Activated naive CD4-positive, alpha-beta T cell treated with Interleukin-2 at 50 U/mL for 16 hours (primary cell): ENCODE measurements around the gene GLCCI1.
"Not testable (repeated sequence)": the region's sequence is repeated elsewhere in the genome, so short reads cannot be mapped to it uniquely, and the experiment has no call there.

Experiments used
- DNase-seq: peaks from one replicate; pipeline ENCODE4 v3.0.0-alpha.2; 2020

Gene GLCCI1

DNA sequence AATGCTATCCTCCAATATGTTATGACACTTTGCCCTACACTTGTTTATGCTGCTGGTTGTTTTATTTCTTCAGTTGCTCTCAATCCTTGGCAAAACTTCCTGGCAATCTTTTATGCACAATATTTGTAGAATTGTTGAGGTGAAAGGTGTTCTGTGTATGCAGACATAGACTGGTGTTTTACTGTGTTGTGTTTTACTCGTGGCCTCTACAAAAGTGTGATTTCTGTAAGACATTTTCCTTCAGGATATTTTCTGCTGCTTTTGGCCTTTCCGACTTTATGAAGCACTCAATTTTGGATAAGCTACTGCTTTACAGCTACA, 21.8 kb downstream of the GLCCI1 start:
- no peak for DNase-seq

- no peak for DNase-seq
Observed at GRCh38 chr7:7992506-7992905, 23.9 kb downstream of the GLCCI1 start.

DNA sequence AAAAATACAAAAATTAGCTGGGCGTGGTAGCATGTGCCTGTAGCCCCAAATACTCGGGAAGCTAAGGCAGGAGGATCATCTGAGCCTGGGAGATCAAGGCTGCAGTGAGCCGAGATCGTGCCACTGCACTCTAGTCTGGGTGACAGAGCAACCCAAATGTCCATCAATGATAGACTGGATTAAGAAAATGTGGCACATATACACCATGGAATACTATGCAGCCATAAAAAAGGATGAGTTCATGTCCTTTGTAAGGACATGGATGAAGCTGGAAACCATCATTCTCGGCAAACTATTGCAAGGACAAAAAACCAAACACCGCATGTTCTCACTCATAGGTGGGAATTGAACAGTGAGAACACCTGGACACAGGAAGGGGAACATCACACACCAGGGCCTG, 26.8 kb downstream of the GLCCI1 start:
- not testable (repeated sequence) for DNase-seq

- no peak for DNase-seq
Observed at GRCh38 chr7:7996568-7996967, 28.0 kb downstream of the GLCCI1 start.

GRCh38 chr7:8000315-8000941, 31.8 kb downstream of the GLCCI1 start:
- no peak for DNase-seq

- no peak for DNase-seq
Observed at GRCh38 chr7:8003077-8003476, 34.5 kb downstream of the GLCCI1 start.

- DNase-seq, result no peak
Observed at GRCh38 chr7:8005279-8005678, 36.7 kb downstream of the GLCCI1 start.

DNA sequence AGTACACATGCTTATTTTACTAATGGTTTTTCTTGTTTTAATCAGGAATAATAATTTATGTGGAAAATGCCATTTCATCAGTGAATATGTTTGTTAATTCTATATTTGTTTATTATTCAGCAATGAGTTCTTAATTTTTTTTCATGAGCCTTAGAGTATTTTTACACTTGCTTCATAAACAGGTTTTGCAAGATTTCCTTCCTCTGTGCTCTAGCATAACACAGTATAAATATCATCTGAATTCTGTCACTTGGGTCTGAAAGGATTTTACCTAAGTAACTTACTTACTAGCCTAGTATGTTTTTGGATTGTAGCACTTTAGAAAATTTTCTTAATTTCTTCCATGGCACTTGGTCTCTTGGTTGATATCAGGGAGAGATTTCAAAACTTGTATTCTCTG, 45.8 kb downstream of the GLCCI1 start:
- DNase-seq, result no peak

DNA sequence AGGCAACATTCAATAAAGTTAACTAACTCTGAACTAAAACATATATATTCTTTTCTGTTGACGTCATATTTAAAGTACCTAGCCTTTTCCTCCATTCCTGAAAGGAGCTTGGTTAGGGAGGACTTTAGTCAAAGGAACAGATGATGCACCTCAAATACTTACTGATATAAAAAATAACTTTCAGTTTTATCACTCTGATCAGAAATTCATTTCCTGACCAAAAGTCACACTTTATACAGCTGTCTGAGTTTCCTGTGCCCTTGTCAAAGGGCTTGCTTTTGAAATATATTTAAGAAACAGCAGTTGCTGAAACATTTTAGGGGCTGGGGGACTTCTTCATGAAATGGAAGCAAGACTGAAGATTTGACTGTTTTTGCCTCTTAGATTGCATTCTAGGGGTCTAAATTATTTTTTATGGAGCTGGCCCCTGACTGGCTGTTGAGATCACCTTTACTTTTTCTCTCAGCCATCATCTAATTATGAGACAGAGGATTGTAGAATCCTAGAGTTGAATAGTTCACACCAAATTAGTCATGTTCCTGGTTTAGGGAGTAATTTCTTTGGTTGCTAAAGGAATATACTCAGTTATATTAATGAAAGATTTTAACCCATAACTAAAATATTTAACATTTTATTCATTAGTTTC, 46.6 kb downstream of the GLCCI1 start:
- DNase-seq, result no peak

DNA sequence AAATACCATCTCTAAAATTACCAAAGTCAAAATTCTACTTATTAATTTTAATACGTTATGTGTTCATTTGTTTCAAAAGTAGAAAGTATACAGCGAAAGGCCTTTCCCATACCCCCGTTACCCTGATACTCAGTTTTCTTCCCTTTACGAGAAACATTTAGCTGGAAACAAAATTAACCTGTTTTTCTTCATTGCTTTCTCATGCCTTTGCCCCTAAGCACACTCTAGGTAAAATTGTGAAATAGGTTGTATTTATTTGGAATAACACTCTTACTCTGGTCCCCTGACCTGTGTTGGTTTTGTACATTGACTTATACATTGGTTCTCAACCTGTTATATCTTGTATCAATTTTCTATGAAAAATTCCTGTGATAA, 47.1 kb downstream of the GLCCI1 start:
- no peak for DNase-seq

DNA sequence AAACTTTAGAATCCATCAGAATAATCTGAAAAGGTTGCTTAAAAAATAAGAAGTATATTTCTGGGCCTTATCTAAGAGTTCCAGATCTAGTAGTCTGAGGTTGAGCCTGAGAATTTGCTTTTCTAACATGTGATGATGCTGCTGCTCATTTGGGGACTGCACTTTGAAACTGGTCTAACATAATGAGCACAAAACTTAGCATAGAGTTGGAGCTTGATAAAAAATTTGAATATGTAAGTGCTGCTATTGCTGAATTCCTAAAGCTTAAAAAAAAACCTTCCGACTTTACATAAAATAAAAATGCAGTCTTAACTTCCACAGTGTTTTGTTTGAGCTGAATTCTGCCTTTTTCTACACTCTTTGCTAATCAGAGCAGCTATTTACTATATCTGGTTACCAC, 48.8 kb downstream of the GLCCI1 start:
- no peak for DNase-seq

DNA sequence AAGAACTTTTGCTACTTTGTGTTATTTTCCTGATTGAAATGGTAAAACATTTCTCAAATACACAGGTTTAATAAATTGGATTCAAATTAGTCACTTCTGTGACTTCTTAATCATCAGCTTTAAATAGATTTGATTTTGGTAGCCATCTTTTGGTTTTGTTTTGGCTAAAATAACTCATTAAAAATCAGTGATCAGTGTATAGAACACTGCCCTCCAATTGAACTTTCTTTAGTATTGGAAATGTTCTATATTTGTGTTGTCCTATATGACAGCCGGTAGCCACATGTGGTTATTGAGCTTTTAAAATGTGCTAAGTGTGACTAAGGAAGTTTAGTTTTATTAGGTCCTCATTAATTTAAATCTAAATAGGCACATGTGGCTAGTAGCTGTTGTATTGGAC, 50.4 kb downstream of the GLCCI1 start:
- DNase-seq, result no peak

- no peak for DNase-seq
Observed at GRCh38 chr7:8022628-8023027, 54.0 kb downstream of the GLCCI1 start.

- DNase-seq, result no peak
Observed at GRCh38 chr7:8035192-8035591, 66.6 kb downstream of the GLCCI1 start.

- DNase-seq, result no peak
Observed at GRCh38 chr7:8035647-8036518, 67.3 kb downstream of the GLCCI1 start.

DNA sequence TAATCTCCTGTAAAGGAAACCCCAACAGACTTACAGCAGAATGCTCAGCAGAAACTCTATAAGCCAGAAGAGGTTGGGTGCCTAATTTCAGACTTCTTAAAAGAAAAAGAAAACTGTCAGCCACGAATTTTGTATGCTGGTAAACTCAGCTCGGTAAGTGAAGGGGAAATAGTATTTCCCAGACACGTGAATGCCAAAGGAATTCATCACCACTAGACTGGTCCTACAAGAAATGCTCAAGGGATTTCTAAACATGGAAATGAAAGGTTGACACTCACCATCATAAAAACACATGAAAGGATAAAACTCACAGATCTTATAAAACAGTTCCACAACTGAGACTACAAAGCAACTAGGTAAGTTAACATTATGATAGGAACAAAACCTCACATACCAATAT, 68.6 kb downstream of the GLCCI1 start:
- DNase-seq, result no peak

GRCh38 chr7:8040768-8041369, 72.3 kb downstream of the GLCCI1 start:
- DNase-seq, result no peak

DNA sequence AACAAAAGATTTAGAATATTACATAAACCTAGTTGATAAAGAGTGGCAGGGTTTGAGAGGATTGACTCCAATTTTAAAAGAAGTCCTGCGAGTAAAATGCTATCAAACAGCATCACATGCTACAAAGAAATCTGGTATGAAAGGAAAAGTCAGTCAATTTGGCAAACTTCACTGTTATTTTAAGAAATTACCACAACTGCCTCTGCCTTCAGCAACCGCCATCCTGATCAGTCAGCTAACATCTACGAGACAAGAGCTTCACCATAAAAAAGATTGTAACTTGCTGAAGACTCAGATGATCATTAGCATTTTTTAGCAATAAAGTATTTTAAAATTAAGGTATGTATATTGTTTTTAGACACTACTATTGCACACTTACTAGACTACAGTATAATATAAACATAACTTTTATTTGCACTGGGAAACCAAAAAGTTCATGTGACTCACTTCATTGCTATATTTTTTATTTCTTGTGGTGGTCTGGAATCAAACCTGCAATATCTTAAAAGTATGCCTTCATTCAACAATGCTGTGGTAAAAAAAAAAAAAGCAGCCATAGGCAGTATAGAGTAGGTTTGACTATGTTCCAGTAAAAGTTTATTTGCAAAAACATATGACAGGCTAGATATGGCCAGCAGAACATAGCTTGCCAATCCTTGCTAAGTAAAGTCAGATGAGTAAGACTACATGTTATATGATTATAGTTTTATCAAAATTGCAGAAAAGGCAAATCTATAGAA, 74.4 kb downstream of the GLCCI1 start:
- no peak for DNase-seq

DNA sequence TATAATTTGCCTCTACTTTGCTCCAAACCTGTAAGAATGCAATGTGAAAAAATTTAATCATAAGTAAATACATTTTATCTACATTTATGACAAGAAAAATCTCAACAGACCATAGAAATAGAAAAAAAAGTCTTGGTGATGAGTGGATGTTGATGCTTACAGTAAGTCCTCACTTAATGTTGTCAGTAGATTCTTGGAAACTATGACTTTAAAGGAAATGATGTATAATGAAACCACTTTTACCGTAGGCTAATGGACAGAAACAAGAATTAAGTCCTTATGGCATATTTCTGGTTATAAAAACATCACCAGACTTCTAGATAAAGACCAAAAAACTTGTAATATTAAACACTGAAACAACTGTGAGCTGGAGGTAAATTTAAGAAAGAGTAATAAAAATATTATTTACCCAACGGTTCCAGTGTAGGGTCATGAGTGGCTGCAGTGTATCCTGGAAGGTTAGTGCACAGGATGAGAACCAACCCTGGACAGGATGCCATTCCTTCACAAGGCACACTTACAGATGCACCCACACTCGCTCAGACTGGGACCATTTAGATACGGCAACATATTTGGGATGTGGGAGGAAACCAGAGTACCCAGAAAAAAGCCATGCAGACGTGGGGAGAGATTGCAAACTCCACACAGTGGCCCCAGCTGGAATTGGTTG, 76.3 kb downstream of the GLCCI1 start:
- DNase-seq, result no peak

DNA sequence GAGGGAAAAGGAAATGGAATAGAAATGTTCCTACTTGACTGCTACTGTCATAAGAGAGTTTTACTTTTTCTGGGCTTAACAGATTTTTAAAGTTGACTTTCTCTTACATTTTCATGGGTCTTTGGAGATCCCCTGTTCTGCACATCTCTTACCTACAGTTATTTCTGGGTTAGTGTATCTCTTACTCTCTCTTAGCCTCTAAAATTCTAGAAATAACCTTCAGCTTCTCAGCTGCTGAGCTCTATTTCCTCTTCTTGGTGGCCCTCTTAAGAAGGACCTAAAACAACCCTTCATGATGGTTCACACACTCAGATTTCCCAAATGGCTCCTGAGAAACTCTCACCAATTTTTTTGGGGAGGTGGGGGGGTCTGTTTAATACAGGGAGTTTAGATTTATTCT, 79.5 kb downstream of the GLCCI1 start:
- DNase-seq, result not testable (repeated sequence)

- no peak for DNase-seq
Observed at GRCh38 chr7:8051373-8051772, 82.8 kb downstream of the GLCCI1 start.

DNA sequence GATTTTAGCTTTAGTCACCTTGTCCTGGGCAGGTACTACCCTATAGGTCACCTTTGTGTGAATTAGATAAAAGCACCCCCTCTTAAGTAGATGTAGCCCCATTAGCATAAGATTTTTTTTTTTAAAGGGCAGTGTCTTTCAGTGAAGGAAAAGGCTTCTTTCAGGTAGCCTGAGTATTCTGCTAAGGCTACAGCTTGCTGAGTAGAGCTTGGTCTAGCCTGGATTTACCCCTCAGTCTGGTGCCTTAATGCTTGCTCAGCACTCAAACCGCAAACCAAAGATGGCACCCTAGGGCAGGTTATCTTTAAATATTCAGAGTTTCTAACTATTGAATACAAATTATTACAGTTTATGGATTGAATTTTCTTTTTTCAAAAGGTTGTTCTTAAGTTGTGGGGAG, 83.4 kb downstream of the GLCCI1 start:
- DNase-seq, result no peak

DNA sequence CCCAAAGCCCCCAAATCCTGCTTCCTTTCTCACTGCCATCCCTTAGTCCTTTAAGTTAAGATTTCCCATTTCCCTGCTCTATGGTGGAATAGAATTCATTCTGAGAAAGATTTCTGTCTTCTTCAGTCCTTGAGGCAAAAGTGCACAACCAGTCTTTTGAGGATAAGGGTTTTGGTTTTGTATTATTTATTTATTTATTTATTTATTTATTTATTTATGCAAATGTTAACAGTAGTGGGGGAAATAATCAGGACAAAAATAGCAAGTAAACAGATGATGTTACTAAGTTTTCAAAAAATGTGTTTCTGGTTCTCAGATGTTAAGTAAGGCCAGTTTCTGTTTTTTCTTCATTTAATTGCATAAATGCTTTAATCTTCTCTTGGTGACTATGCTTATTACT, 84.2 kb downstream of the GLCCI1 start:
- no peak for DNase-seq
